ENCODE data around the gene ATP2B3. TPM values are rescaled to one million over a fixed set of nuclear protein-coding genes. Genes with fewer than 3 reads are reported as not detected.

The ATP2B3 gene
- total and polyA plus RNA-seq, 9 of the 15 experiments (the other 6 are each of a cell fraction or from before 2014, with no cell fraction given), result 0.04 TPM; not detected in 8

- TF ChIP-seq ZNF407 (IDR thresholded peaks at IDR 0.05; ENCODE audit: low read depth), result no peak; the same call in 1 of the 2 replicates
- TF ChIP-seq CHAMP1 (IDR thresholded peaks at IDR 0.05), result no peak
- no peak for TF ChIP-seq E4F1 (CRISPR knock-in tag; IDR thresholded peaks at IDR 0.05; ENCODE audit: borderline replicate concordance)
- TF ChIP-seq BRCA1 (IDR thresholded peaks at IDR 0.05), result no peak
- no peak for TF ChIP-seq BRCA1 (CRISPR knock-in tag; IDR thresholded peaks at IDR 0.05)
- no peak for TF ChIP-seq ARID2 (IDR thresholded peaks at IDR 0.05)
- peak; percentile 90 for TF ChIP-seq ADNP (tag; IDR thresholded peaks at IDR 0.05)
- no peak for TF ChIP-seq SMAD1 (IDR thresholded peaks at IDR 0.05; ENCODE audit: low read depth, low read length, partially characterized antibody)
Observed at GRCh38 chrX:153470411-153471363, 46.8 kb upstream of the ATP2B3 start, which contains the start of gene HAUS7 (continued).

Measured in K562 (cell line).